ENCODE results near the gene SUSD5. TPM values are rescaled to one million over a fixed set of nuclear protein-coding genes. Genes with fewer than 3 reads are reported as not detected.

SUSD5 gene
- total and polyA plus RNA-seq, 2 donors from 2014 or later = 1.2 to 13.8 TPM

DNA sequence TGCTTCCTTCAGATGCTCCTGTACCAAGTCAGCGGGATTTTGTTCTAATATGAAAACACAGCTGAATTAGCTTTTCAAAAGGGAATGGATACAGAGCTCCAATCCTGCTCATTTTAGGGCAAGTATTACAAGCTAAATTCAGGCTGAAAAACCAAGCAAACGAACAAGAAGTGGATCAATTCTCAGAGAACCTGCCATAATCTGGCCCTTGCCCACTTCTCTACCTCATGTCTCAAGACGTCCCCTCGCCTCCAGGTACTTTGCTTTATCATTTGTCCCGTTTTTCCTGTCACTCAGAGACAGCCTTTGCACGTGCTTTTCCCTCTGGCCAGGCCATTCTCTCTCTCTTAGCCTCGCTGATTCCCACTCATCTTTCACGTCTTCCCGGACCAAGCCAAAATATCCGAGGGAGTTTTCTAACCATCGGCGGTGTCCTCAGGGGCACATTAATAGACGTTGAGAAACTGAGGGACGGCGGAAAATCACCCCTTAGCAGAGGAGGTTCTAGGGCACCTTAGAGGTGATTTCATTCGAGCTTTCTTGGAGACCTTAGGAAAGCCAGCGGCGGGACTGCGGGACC lies 654 bp downstream of the SUSD5 start:
- Histone ChIP-seq H3K9me3 (ENCODE audit: control insufficient read depth in 2 of 3, insufficient read depth in 1 of 3, low read length in 3 of 3) (no peaks in the 10 kb centered on the region), H3K36me3 (ENCODE audit: control insufficient read depth in 2 of 3, insufficient read depth in 3 of 3, low read length in 3 of 3) (no peaks in the 10 kb centered on the region), H3K9ac (ENCODE audit: low read length in 3 of 3) (no peak overlapping the region), H3K27me3 (ENCODE audit: control insufficient read depth, insufficient read depth, low read length) (peaks cover 12% of the 10 kb centered on the region), H3K4me1 (ENCODE audit: control insufficient read depth in 2 of 3, insufficient read depth in 2 of 3, low read depth in 1 of 3, low read length in 3 of 3) (no peaks in the 10 kb centered on the region), H3K27ac (ENCODE audit: low read depth in 2 of 2, low read length in 2 of 2) (no peak overlapping the region), H3K4me3 (ENCODE audit: low read length in 3 of 3) (peak overlapping the region in 1 of 3 donors; percentile 14)
- TF ChIP-seq CTCF (IDR thresholded peaks at IDR 0.05; ENCODE audit: borderline replicate concordance, extremely low read depth, insufficient read depth) = no peak
- intact Hi-C loops (cut with DNase I) = no loop called here
- FAIRE-seq (no peak), DNase-seq (peak in 2 of 5 donors; percentile 26 to 66)

DNA sequence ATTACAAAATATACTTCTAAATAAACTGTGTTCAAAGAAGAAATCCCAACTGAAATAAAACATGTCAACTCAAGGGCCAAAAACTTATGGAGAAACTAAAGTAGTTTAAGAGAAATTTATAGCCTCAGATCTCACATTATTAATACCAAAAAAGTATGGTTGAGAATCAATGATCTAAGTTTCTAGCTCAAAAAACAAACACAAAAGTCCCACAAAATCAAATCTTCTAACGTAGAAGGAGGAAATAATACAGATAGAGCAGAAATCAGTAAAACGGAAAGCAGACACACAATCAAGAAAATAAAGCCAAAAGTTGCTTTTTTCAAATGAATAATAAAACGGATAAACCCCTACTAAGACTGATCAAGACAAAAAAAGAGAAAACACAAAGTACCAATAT lies 2.9 kb downstream of the SUSD5 start:
- Histone ChIP-seq H3K4me1 (ENCODE audit: control insufficient read depth in 2 of 3, insufficient read depth in 2 of 3, low read depth in 1 of 3, low read length in 3 of 3) (no peaks in the 10 kb centered on the region), H3K36me3 (ENCODE audit: control insufficient read depth in 2 of 3, insufficient read depth in 3 of 3, low read length in 3 of 3) (no peaks in the 10 kb centered on the region), H3K4me3 (ENCODE audit: low read length in 3 of 3) (no peak overlapping the region), H3K9me3 (ENCODE audit: control insufficient read depth in 2 of 3, insufficient read depth in 1 of 3, low read length in 3 of 3) (peaks cover 0 to 2% (median 0%) of the 10 kb centered on the region in 3 donors), H3K9ac (ENCODE audit: low read length in 3 of 3) (no peak overlapping the region), H3K27ac (ENCODE audit: low read depth in 2 of 2, low read length in 2 of 2) (no peak overlapping the region), H3K27me3 (ENCODE audit: control insufficient read depth, insufficient read depth, low read length) (peaks cover 12% of the 10 kb centered on the region)
- DNase-seq (no peak), FAIRE-seq (no peak)
- intact Hi-C loops (cut with DNase I) = no loop called here
- no peak for TF ChIP-seq CTCF (IDR thresholded peaks at IDR 0.05; ENCODE audit: borderline replicate concordance, extremely low read depth, insufficient read depth)

DNA sequence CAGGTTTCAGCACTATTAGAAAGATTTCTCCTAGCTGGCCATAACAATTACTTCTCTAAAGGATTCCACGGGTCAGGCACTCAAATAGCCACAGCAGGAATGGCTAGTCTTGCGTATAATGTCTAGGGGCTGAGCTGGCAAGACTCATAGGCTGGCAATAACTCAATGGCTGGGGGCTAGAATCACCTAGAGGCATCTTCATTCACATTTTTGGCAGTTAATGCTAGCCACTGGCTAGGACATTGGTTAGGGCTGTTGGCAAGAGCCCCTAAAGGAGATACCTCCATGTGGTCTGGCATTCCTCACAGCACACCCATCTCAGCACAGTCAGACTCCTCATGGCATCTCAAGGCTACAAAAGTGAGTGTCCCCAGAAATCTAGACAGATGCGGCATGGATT lies 6.2 kb downstream of the SUSD5 start:
- no peaks in the 10 kb centered on the region for H3K36me3 ChIP-seq (ENCODE audit: control insufficient read depth in 2 of 3, insufficient read depth in 3 of 3, low read length in 3 of 3)
- TF ChIP-seq CTCF (IDR thresholded peaks at IDR 0.05; ENCODE audit: borderline replicate concordance, extremely low read depth, insufficient read depth) = no peak
- H3K4me3 ChIP-seq (ENCODE audit: low read length in 3 of 3) = no peak overlapping the region
- no peaks in the 10 kb centered on the region for H3K4me1 ChIP-seq (ENCODE audit: control insufficient read depth in 2 of 3, insufficient read depth in 2 of 3, low read depth in 1 of 3, low read length in 3 of 3)
- intact Hi-C loops (cut with DNase I) = no loop called here
- no peak for FAIRE-seq
- no peak overlapping the region for H3K9ac ChIP-seq (ENCODE audit: low read length in 3 of 3)
- peaks cover 9% of the 10 kb centered on the region for H3K27me3 ChIP-seq (ENCODE audit: control insufficient read depth, insufficient read depth, low read length)
- H3K27ac ChIP-seq (ENCODE audit: low read depth in 2 of 2, low read length in 2 of 2) = no peak overlapping the region
- DNase-seq = no peak
- H3K9me3 ChIP-seq (ENCODE audit: control insufficient read depth in 2 of 3, insufficient read depth in 1 of 3, low read length in 3 of 3) = peaks cover 0 to 4% (median 0%) of the 10 kb centered on the region in 3 donors

DNA sequence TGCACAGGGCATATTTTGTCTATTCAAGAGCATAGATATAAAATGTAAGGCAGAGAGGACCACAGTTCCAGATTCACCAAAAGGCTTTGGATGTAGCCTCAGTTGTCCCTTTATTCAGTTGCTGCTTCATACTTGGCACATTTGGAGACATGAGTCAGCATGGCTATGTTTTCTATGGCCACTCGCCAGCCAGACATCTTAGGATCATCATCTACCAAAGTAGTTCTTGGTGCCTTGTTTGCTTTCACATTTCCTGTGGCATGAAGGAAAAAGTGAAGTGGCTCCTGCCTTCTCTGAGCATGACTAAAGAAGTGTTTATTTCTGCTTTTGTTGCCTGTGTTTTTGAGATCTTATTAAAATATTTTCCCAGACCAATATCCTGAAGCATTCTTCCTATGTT lies 7.2 kb downstream of the SUSD5 start:
- Histone ChIP-seq H3K4me3 (ENCODE audit: low read length in 3 of 3) (no peak overlapping the region), H3K4me1 (ENCODE audit: control insufficient read depth in 2 of 3, insufficient read depth in 2 of 3, low read depth in 1 of 3, low read length in 3 of 3) (no peaks in the 10 kb centered on the region), H3K27ac (ENCODE audit: low read depth in 2 of 2, low read length in 2 of 2) (no peak overlapping the region), H3K9ac (ENCODE audit: low read length in 3 of 3) (no peak overlapping the region), H3K27me3 (ENCODE audit: control insufficient read depth, insufficient read depth, low read length) (peaks cover 2% of the 10 kb centered on the region), H3K9me3 (ENCODE audit: control insufficient read depth in 2 of 3, insufficient read depth in 1 of 3, low read length in 3 of 3) (peaks cover 0 to 4% (median 0%) of the 10 kb centered on the region in 3 donors), H3K36me3 (ENCODE audit: control insufficient read depth in 2 of 3, insufficient read depth in 3 of 3, low read length in 3 of 3) (no peaks in the 10 kb centered on the region)
- TF ChIP-seq CTCF (IDR thresholded peaks at IDR 0.05; ENCODE audit: borderline replicate concordance, extremely low read depth, insufficient read depth) = no peak
- intact Hi-C loops (cut with DNase I) = no loop called here
- FAIRE-seq (no peak), DNase-seq (no peak)
